ENCODE results near the gene SPRED3. TPM values are rescaled to one million over a fixed set of nuclear protein-coding genes. Genes with fewer than 3 reads are reported as not detected.
"Not testable (repeated sequence)": the region's sequence is repeated elsewhere in the genome, so short reads cannot be mapped to it uniquely, and the experiment has no call there.

Gene SPRED3
- total RNA-seq, 4 donors from 2014 or later, result 0.44 to 7.1 (median 0.96) TPM

DNA sequence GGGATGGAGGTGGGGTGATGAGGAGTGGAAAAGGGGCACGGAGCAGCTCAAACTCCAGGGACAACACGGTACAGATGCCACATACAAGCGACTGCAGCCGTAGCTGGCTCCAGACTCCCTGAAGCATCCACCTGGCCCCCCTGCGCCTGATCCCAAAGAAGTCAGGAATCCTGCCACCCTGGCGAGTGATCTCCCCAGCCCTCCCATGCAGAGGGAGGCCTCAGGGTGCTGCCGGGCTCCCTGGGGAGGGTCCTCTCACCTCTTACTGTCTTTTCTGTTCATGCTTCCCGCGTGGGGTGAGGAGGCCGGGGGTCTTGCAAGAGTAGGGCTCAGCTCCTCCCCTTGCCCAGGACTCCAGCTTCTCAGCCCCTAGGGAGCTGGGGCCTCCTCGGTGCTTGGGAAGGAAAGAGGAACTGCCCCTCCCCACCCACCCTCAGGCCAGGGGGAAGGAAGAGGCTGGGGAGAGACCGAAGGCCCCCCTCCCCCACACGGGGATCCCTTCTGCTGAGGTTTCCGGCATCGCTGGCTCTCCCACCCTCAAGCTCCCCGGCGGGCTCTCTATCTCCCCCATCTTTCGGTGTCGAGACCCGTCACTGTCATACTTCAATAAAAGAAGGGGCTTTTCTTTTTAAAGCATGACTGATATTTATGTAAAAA is 37.4 kb downstream of the SPRED3 start, which contains the start of gene RASGRP4:
Gene RASGRP4, minus strand, starts transcription at position 410 of the 657 bp plus-strand sequence. Its CDS starts 128 bp downstream, at position 282.
- WGBS, 2 donors, result 18 to 25% methylated on average over 8 to 13 of the region's 20 CpGs
- DNase-seq, result no peak
- intact Hi-C loops (cut with DNase I), result no loop called here
- Histone ChIP-seq H3K9me3 (no peaks in the 10 kb centered on the region), H3K27ac (no peak within 1 kb of the TSS), H3K27me3 (no peaks in the 10 kb centered on the region), H3K4me1 (no peaks in the 10 kb centered on the region), H3K4me3 (replicated peaks in 1 of 3) (no peak within 1 kb of the TSS), H3K36me3 (no peaks in the 10 kb centered on the region)
- TF ChIP-seq POLR2A (IDR thresholded peaks at IDR 0.05), result no peak
- TF ChIP-seq, protein P1, sequence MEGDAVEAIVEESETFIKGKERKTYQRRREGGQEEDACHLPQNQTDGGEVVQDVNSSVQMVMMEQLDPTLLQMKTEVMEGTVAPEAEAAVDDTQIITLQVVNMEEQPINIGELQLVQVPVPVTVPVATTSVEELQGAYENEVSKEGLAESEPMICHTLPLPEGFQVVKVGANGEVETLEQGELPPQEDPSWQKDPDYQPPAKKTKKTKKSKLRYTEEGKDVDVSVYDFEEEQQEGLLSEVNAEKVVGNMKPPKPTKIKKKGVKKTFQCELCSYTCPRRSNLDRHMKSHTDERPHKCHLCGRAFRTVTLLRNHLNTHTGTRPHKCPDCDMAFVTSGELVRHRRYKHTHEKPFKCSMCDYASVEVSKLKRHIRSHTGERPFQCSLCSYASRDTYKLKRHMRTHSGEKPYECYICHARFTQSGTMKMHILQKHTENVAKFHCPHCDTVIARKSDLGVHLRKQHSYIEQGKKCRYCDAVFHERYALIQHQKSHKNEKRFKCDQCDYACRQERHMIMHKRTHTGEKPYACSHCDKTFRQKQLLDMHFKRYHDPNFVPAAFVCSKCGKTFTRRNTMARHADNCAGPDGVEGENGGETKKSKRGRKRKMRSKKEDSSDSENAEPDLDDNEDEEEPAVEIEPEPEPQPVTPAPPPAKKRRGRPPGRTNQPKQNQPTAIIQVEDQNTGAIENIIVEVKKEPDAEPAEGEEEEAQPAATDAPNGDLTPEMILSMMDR (IDR thresholded peaks at IDR 0.05), result no peak

DNA sequence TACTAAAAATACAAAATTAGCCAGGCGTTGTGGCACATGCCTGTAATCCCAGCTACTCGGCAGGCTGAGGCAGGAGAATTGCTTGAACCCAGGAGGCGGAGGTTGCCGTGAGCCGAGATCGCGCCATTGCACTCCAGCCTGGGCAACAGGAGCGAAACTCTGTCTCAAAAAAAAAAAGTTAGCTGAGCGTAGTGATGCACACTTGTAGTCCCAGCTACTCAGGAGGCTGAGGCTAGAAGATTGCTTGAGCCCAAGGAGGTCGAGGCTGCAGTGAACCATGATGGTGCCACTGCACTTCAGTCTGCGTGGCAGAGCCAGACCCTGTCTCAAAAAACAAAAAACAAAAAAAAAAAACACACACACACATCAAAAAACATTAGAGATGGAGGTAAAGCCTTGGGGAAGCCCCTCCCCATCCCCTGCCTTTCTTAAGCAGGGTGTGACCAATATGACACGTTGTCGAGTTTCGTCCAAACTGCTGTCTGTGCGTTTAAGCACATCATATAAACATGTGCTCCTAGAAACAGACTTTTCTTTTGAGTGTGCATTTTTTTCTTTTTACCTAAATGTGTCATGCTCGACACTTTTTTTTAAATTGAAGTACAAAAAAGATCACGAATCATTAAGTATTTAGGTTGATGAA is 38.7 kb downstream of the SPRED3 start:
- intact Hi-C loops (cut with DNase I); H3K27ac ChIP-seq: not testable (repeated sequence)

DNA sequence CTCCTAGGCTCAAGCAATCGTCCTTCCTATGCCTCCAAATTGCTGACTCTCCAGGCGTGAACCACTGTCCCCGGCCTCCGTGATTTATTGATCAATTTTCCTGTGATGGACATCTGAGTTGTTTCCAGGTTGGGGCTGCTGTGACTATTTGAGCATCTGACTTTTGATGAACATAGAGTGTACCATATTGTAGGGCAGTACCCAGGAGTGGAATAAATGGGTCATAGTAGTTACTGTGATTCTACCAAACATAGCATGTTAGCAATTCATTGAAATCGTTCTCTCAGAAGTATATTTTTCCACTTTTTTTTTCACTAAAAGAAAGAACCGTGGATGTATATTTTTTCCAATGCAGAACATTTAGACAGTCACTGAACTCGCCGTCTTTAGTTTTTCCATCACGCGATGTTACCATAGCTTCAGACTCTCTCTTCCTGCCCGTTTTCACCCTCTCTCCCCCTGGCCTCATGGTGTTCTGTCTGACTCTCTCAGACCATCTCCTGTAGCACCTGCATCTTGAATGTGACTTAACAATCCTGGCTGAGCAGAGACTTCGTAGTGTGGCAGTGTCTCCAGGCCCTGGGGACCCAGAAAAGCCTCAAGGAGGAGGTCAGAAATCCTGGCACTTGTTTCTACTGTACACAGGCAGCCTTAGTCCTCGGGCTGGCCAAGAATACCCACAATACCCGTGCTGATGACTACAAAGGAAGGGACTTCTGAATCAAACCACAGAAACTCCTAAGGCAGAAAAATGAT is 40.7 kb downstream of the SPRED3 start:
- no peak for DNase-seq
- Histone ChIP-seq H3K27me3 (no peaks in the 10 kb centered on the region), H3K4me1 (no peaks in the 10 kb centered on the region), H3K9me3 (no peaks in the 10 kb centered on the region), H3K36me3 (no peaks in the 10 kb centered on the region), H3K4me3 (replicated peaks in 1 of 3) (no peak overlapping the region), H3K27ac (no peak overlapping the region)
- WGBS, 2 donors, result 58 to 66% methylated on average over 14 of the region's 14 CpGs
- intact Hi-C loops (cut with DNase I), result no loop called here
- TF ChIP-seq, protein P1 (IDR thresholded peaks at IDR 0.05), result no peak
- no peak for TF ChIP-seq POLR2A (IDR thresholded peaks at IDR 0.05)

More for the DNA sequence above, 38.7 kb downstream of the SPRED3 start:
- not testable (repeated sequence) for H3K4me3 ChIP-seq (replicated peaks in 1 of 3); H3K4me1 ChIP-seq; H3K36me3 ChIP-seq; H3K27me3 ChIP-seq; H3K9me3 ChIP-seq; DNase-seq
- WGBS, 2 donors, result 65 to 70% methylated on average over 16 to 17 of the region's 17 CpGs

DNA sequence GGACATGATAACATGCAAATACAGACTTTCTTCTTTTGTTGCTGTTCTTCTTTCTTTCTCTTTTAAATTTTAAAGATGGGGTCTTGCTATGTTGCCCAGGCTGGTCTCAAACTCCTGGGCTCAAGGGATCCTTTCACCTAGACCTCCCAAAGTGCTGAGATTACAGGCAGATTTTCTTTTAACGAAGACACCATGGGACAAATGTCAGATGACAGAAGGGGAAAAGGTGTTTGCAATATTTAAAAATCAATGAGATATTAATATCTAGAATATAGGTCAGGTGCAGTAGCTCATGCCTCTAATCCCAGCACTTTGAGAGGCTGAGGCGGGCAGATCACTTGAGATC is 41.3 kb downstream of the SPRED3 start:
- 77 to 95% methylated on average over 2 of the region's 2 CpGs for whole genome bisulfite sequencing, 2 donors

DNA sequence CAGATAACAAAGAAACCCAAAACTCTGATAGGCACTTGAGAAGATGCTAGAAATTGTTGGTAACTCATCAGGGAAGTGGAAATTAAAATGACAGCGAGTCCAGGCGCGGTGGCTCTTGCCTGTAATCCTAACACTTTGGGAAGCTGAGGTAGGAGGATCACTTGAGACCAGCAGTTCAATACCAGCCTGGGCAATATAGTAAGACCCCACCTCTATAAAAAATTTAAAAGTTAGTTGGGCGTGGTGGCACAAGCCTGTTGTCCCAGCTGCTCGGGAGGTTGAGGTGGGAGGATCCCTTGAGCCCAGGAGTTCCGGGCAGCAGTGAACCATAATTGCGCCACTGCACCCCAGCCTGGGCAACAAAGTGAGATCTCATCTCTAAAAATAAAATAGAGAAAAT is 42.4 kb downstream of the SPRED3 start:
- Histone ChIP-seq H3K4me1 (no peaks in the 10 kb centered on the region), H3K4me3 (replicated peaks in 1 of 3) (no peak overlapping the region), H3K27me3 (no peaks in the 10 kb centered on the region), H3K9me3 (no peaks in the 10 kb centered on the region), H3K27ac (no peak overlapping the region), H3K36me3 (no peaks in the 10 kb centered on the region)
- DNase-seq, result no peak
- 81 to 84% methylated on average over 7 of the region's 7 CpGs for WGBS, 2 donors
- TF ChIP-seq POLR2A (IDR thresholded peaks at IDR 0.05), result no peak
- TF ChIP-seq, protein P1 (IDR thresholded peaks at IDR 0.05), result no peak
- intact Hi-C loops (cut with DNase I), result no loop called here

More for the DNA sequence above, 41.3 kb downstream of the SPRED3 start:
- no peaks in the 10 kb centered on the region for H3K36me3 ChIP-seq
- DNase-seq, result no peak
- H3K4me1 ChIP-seq, result no peaks in the 10 kb centered on the region
- no peaks in the 10 kb centered on the region for H3K9me3 ChIP-seq
- TF ChIP-seq, protein P1 (IDR thresholded peaks at IDR 0.05), result no peak
- TF ChIP-seq POLR2A (IDR thresholded peaks at IDR 0.05), result no peak
- no peak overlapping the region for H3K27ac ChIP-seq
- H3K27me3 ChIP-seq, result no peaks in the 10 kb centered on the region
- H3K4me3 ChIP-seq (replicated peaks in 1 of 3), result no peak overlapping the region
- intact Hi-C loops (cut with DNase I), result no loop called here

Measured in thyroid gland (tissue), 4 donors.